Neural progenitor cell (in vitro differentiated cells): ENCODE data around the gene WDSUB1. TPM values are rescaled to one million over a fixed set of nuclear protein-coding genes. Genes with fewer than 3 reads are reported as not detected.

Experiments used
- DNase-seq: peaks from one replicate; pipeline ENCODE4 v3.0.0-alpha.2; 2016; ENCODE audit warnings: low spot score
- H2AFZ ChIP-seq: fragments of 200-600 bp; sonication (generic); replicated peaks from 2 replicates; pipeline ENCODE4 v1.6.1; 2016; ENCODE audit warnings: antibody characterized with exemption
- H3F3A ChIP-seq: fragments of 200-600 bp; sonication (generic); 2 replicates; pipeline ENCODE4 v1.6.1; 2016; ENCODE audit warnings: antibody characterized with exemption, low read depth
- H3K27ac ChIP-seq: fragments of 200-600 bp; sonication (generic); 2 replicates; pipeline ENCODE4 v1.5.1; 2016; ENCODE audit warnings: mild to moderate bottlenecking
- H3K27me3 ChIP-seq: fragments of 200-600 bp; sonication (generic); 2 replicates; pipeline ENCODE4 v1.6.1; 2016; ENCODE audit warnings: mild to moderate bottlenecking, moderate library complexity
- H3K36me3 ChIP-seq: fragments of 200-600 bp; sonication (generic); 2 replicates; pipeline ENCODE4 v1.5.1; 2016
- H3K4me1 ChIP-seq: fragments of 200-600 bp; sonication (generic); 2 replicates; pipeline ENCODE4 v1.6.1; 2016; ENCODE audit warnings: mixed run types
- H3K4me2 ChIP-seq: fragments of 200-600 bp; sonication (generic); 2 replicates; pipeline ENCODE4 v1.6.1; 2016
- H3K4me3 ChIP-seq: fragments of 200-600 bp; sonication (generic); 2 replicates; pipeline ENCODE4 v1.5.1; 2016
- H3K79me2 ChIP-seq: fragments of 200-600 bp; sonication (generic); 2 replicates; pipeline ENCODE4 v1.6.1; 2016; ENCODE audit warnings: low read depth
- H3K9ac ChIP-seq: fragments of 200-600 bp; sonication (generic); 2 replicates; pipeline ENCODE4 v1.6.1; 2016
- H3K9me3 ChIP-seq: fragments of 200-600 bp; sonication (generic); 2 replicates; pipeline ENCODE4 v1.5.1; 2016; ENCODE audit warnings: low read depth
- H4K20me1 ChIP-seq: fragments of 200-600 bp; sonication (generic); 2 replicates; pipeline ENCODE4 v1.6.1; 2016; ENCODE audit warnings: low read depth
- H3K27ac Mint-ChIP-seq: 3 replicates; pipeline ENCODE4 v1.8.0; 2021; ENCODE audit warnings: mixed read lengths
- H3K27me3 Mint-ChIP-seq: 2 replicates; pipeline ENCODE4 v1.8.0; 2022; ENCODE audit warnings: low read depth, mild to moderate bottlenecking, inconsistent platforms, moderate library complexity, mixed read lengths; ENCODE audit not compliant: insufficient read depth
- H3K36me3 Mint-ChIP-seq: 3 replicates; pipeline ENCODE4 v1.8.0; 2021; ENCODE audit warnings: mixed read lengths
- H3K4me1 Mint-ChIP-seq: 3 replicates; pipeline ENCODE4 v1.8.0; 2021; ENCODE audit warnings: mixed read lengths
- H3K4me3 Mint-ChIP-seq: 3 replicates; pipeline ENCODE4 v1.8.0; 2021; ENCODE audit warnings: mild to moderate bottlenecking, moderate library complexity, mixed read lengths
- H3K9me3 Mint-ChIP-seq: 3 replicates; pipeline ENCODE4 v1.8.0; 2020; ENCODE audit warnings: mixed read lengths
- CTCF ChIP-seq: fragments of 200-600 bp; sonication (generic); IDR thresholded peaks from 2 replicates; pipeline ENCODE4 v1.5.1; 2017; ENCODE audit warnings: antibody characterized with exemption, mild to moderate bottlenecking
- EZH2 ChIP-seq: fragments of 200-600 bp; sonication (generic); IDR thresholded peaks from 2 replicates; pipeline ENCODE4 v1.6.1; 2017; ENCODE audit warnings: antibody characterized with exemption, mild to moderate bottlenecking, moderate library complexity
- EZH2phosphoT487 ChIP-seq: fragments of 200-600 bp; sonication (generic); IDR thresholded peaks from 2 replicates; pipeline ENCODE4 v1.6.1; 2017; ENCODE audit warnings: antibody characterized with exemption
- total RNA-seq: library from RNA; depleted of rRNA; stranded (reverse); fragments of >200 nt; gene quantifications from 2 replicates; pipeline ENCODE4 v1.2.3, GENCODE V29; 2015; ENCODE audit warnings: low replicate concordance

WDSUB1 gene
- total RNA-seq, 1 donor from 2014 or later: 5.2 TPM

GRCh38 chr2:159192371-159192918 is 94.1 kb downstream of the WDSUB1 start:
- TF ChIP-seq EZH2 (no peak), CTCF (no peak), EZH2phosphoT487 (no peak)
- H3K9me3 Mint-ChIP-seq: no peaks in the 10 kb centered on the region
- Histone ChIP-seq H3F3A (no peaks in the 10 kb centered on the region), H3K4me2 (no peak overlapping the region), H3K9ac (no peak overlapping the region), H3K79me2 (no peaks in the 10 kb centered on the region), H3K4me3 (no peak overlapping the region), H4K20me1 (no peaks in the 10 kb centered on the region), H3K36me3 (no peaks in the 10 kb centered on the region), H2AFZ (no peak overlapping the region), H3K9me3 (no peaks in the 10 kb centered on the region), H3K27ac (no peak overlapping the region), H3K27me3 (no peaks in the 10 kb centered on the region), H3K4me1 (no peaks in the 10 kb centered on the region)
- H3K4me1 Mint-ChIP-seq: no peaks in the 10 kb centered on the region
- peaks cover 16% of the 10 kb centered on the region for H3K36me3 Mint-ChIP-seq
- peaks cover 4% of the 10 kb centered on the region for H3K27me3 Mint-ChIP-seq
- H3K4me3 Mint-ChIP-seq: no peak overlapping the region
- no peak overlapping the region for H3K27ac Mint-ChIP-seq
- DNase-seq: no peak

GRCh38 chr2:159188449-159188848 is 98.1 kb downstream of the WDSUB1 start:
- Histone ChIP-seq H3K79me2 (no peaks in the 10 kb centered on the region), H3K9ac (no peak overlapping the region), H3K27ac (no peak overlapping the region), H3K4me1 (no peaks in the 10 kb centered on the region), H2AFZ (no peak overlapping the region), H3K27me3 (no peaks in the 10 kb centered on the region), H3K9me3 (no peaks in the 10 kb centered on the region), H3K36me3 (no peaks in the 10 kb centered on the region), H4K20me1 (no peaks in the 10 kb centered on the region), H3F3A (no peaks in the 10 kb centered on the region), H3K4me2 (no peak overlapping the region), H3K4me3 (no peak overlapping the region)
- H3K27ac Mint-ChIP-seq: no peak overlapping the region
- no peak overlapping the region for H3K4me3 Mint-ChIP-seq
- peaks cover 5% of the 10 kb centered on the region for H3K27me3 Mint-ChIP-seq
- peaks cover 15% of the 10 kb centered on the region for H3K36me3 Mint-ChIP-seq
- no peaks in the 10 kb centered on the region for H3K9me3 Mint-ChIP-seq
- no peak for TF ChIP-seq EZH2phosphoT487
- no peak for TF ChIP-seq EZH2
- no peak for TF ChIP-seq CTCF
- no peak for DNase-seq
- no peaks in the 10 kb centered on the region for H3K4me1 Mint-ChIP-seq

GRCh38 chr2:159187106-159187505 is 99.4 kb downstream of the WDSUB1 start:
- Mint-ChIP-seq H3K36me3 (peaks cover 23% of the 10 kb centered on the region), H3K9me3 (no peaks in the 10 kb centered on the region), H3K4me3 (no peak overlapping the region), H3K4me1 (no peaks in the 10 kb centered on the region), H3K27ac (no peak overlapping the region), H3K27me3 (peaks cover 7% of the 10 kb centered on the region)
- no peak overlapping the region for H3K9ac ChIP-seq
- H2AFZ ChIP-seq: no peak overlapping the region
- no peak overlapping the region for H3K4me3 ChIP-seq
- H3K27me3 ChIP-seq: no peaks in the 10 kb centered on the region
- H3K4me1 ChIP-seq: no peaks in the 10 kb centered on the region
- H3K27ac ChIP-seq: no peak overlapping the region
- H3K9me3 ChIP-seq: no peaks in the 10 kb centered on the region
- H4K20me1 ChIP-seq: no peaks in the 10 kb centered on the region
- DNase-seq: no peak
- H3K79me2 ChIP-seq: no peaks in the 10 kb centered on the region
- no peak overlapping the region for H3K4me2 ChIP-seq
- H3F3A ChIP-seq: no peaks in the 10 kb centered on the region
- no peaks in the 10 kb centered on the region for H3K36me3 ChIP-seq
- no peak for TF ChIP-seq EZH2
- no peak for TF ChIP-seq CTCF
- TF ChIP-seq EZH2phosphoT487: no peak
